ENCODE results near the gene ATP2A2. TPM values are rescaled to one million over a fixed set of nuclear protein-coding genes. Genes with fewer than 3 reads are reported as not detected.
A peak's percentile ranks its signal among the peaks of the same experiment; 100 is the strongest.

The ATP2A2 gene
- total and polyA plus RNA-seq, 2 of the 8 experiments (the other 6 are each of a cell fraction or from before 2014, with no cell fraction given): 86.1 to 271 TPM

DNA sequence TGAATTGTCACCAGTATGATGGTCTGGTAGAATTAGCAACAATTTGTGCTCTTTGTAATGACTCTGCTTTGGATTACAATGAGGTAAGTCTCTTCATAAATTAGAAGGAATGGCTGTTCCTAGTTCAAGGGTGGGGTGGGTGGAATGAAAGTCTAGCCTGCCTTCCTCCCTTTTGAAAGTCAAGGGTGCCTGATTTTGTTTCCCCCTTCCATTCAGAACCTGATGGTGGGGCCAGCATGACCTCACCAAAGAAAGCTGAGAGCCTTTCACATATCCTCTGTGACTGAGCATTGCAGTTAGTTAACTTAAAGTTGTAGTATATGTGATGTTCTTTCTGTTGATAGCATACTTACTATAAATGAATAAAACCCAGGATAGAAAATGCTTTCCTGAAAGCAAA lies 52.2 kb downstream of the ATP2A2 start:
- FAIRE-seq (no peak), DNase-seq (ENCODE audit: low read depth in 1 of 2, low spot score in 2 of 2) (peak in 1 of 2 experiments; percentile 16)
- Histone ChIP-seq H2AK5ac (ENCODE audit: low read depth, low read length) (no peak overlapping the region), H3K27me3 (replicated peaks in 1 of 4; ENCODE audit: control insufficient read depth in 3 of 4, extremely low read depth in 1 of 4, insufficient read depth in 3 of 4, low read length in 3 of 4) (no peaks in the 10 kb centered on the region), H2BK5ac (ENCODE audit: low read depth, low read length) (no peak overlapping the region), H3K4ac (replicated peaks; ENCODE audit: insufficient read length, low read depth, low read length) (no peak overlapping the region), H3K56ac (replicated peaks; ENCODE audit: insufficient read length, low read depth, low read length) (no peak overlapping the region), H3K14ac (ENCODE audit: insufficient read length) (no peak overlapping the region), H2BK20ac (ENCODE audit: low read length) (no peak overlapping the region), H4K20me1 (replicated peaks in 1 of 2; ENCODE audit: control insufficient read depth in 1 of 2, insufficient read depth in 2 of 2, low read length in 2 of 2) (peaks cover 8 to 13% of the 10 kb centered on the region in 2 experiments), H3K9me3 (ENCODE audit: insufficient read depth in 2 of 2, low read depth in 1 of 2, low read length in 1 of 2) (no peaks in the 10 kb centered on the region), H3K4me3 (ENCODE audit: extremely low read depth in 1 of 4, insufficient read depth in 2 of 4, low read depth in 3 of 4, low read length in 4 of 4) (no peak overlapping the region), H2BK12ac (ENCODE audit: low read depth, low read length) (no peak overlapping the region), H2BK15ac (ENCODE audit: low read length) (no peak overlapping the region), H2BK120ac (replicated peaks; ENCODE audit: low read depth, low read length) (no peak overlapping the region), H3K23me2 (ENCODE audit: low read depth, low read length) (no peaks in the 10 kb centered on the region), H3K23ac (ENCODE audit: insufficient read length) (no peak overlapping the region), H3K4me2 (ENCODE audit: insufficient read depth in 1 of 2, low read depth in 2 of 2, low read length in 2 of 2) (no peak overlapping the region), H3K36me3 (ENCODE audit: control insufficient read depth in 2 of 4, insufficient read depth in 4 of 4, low read length in 3 of 4) (peaks cover 41 to 88% (median 72%) of the 10 kb centered on the region in 4 experiments), H3K18ac (ENCODE audit: extremely low read depth, low read length) (no peak overlapping the region), H3K9ac (replicated peaks in 1 of 4; ENCODE audit: extremely low read depth in 1 of 4, low read depth in 3 of 4, low read length in 3 of 4) (no peak overlapping the region), H4K5ac (ENCODE audit: insufficient read length, low read depth, low read length) (no peak overlapping the region), H4K8ac (ENCODE audit: extremely low read depth, insufficient read depth, low read length) (no peak overlapping the region), H2AFZ (ENCODE audit: low read length) (no peak overlapping the region), H3K4me1 (replicated peaks in 1 of 4; ENCODE audit: control insufficient read depth in 3 of 4, insufficient read depth in 4 of 4, low read length in 3 of 4) (no peaks in the 10 kb centered on the region), H3K79me2 (ENCODE audit: control insufficient read depth in 1 of 2, insufficient read depth in 2 of 2, low read length in 2 of 2) (peaks cover 0 to 22% of the 10 kb centered on the region in 2 experiments; a peak in 2 of 4 replicates), H3K27ac (ENCODE audit: low read depth, low read length) (no peak overlapping the region), H3K79me1 (ENCODE audit: low read depth, low read length) (0 out of 2 replicates have a peak, but pooled peaks cover under 1% of the 10 kb centered on the region), H4K91ac (replicated peaks; ENCODE audit: insufficient read length, low read length) (no peak overlapping the region)
- POLR2A ChIA-PET (ENCODE audit: partially characterized antibody): no interaction called here
- CTCF ChIA-PET (ENCODE audit: partially characterized antibody): no interaction called here
- TF ChIP-seq, protein P1, sequence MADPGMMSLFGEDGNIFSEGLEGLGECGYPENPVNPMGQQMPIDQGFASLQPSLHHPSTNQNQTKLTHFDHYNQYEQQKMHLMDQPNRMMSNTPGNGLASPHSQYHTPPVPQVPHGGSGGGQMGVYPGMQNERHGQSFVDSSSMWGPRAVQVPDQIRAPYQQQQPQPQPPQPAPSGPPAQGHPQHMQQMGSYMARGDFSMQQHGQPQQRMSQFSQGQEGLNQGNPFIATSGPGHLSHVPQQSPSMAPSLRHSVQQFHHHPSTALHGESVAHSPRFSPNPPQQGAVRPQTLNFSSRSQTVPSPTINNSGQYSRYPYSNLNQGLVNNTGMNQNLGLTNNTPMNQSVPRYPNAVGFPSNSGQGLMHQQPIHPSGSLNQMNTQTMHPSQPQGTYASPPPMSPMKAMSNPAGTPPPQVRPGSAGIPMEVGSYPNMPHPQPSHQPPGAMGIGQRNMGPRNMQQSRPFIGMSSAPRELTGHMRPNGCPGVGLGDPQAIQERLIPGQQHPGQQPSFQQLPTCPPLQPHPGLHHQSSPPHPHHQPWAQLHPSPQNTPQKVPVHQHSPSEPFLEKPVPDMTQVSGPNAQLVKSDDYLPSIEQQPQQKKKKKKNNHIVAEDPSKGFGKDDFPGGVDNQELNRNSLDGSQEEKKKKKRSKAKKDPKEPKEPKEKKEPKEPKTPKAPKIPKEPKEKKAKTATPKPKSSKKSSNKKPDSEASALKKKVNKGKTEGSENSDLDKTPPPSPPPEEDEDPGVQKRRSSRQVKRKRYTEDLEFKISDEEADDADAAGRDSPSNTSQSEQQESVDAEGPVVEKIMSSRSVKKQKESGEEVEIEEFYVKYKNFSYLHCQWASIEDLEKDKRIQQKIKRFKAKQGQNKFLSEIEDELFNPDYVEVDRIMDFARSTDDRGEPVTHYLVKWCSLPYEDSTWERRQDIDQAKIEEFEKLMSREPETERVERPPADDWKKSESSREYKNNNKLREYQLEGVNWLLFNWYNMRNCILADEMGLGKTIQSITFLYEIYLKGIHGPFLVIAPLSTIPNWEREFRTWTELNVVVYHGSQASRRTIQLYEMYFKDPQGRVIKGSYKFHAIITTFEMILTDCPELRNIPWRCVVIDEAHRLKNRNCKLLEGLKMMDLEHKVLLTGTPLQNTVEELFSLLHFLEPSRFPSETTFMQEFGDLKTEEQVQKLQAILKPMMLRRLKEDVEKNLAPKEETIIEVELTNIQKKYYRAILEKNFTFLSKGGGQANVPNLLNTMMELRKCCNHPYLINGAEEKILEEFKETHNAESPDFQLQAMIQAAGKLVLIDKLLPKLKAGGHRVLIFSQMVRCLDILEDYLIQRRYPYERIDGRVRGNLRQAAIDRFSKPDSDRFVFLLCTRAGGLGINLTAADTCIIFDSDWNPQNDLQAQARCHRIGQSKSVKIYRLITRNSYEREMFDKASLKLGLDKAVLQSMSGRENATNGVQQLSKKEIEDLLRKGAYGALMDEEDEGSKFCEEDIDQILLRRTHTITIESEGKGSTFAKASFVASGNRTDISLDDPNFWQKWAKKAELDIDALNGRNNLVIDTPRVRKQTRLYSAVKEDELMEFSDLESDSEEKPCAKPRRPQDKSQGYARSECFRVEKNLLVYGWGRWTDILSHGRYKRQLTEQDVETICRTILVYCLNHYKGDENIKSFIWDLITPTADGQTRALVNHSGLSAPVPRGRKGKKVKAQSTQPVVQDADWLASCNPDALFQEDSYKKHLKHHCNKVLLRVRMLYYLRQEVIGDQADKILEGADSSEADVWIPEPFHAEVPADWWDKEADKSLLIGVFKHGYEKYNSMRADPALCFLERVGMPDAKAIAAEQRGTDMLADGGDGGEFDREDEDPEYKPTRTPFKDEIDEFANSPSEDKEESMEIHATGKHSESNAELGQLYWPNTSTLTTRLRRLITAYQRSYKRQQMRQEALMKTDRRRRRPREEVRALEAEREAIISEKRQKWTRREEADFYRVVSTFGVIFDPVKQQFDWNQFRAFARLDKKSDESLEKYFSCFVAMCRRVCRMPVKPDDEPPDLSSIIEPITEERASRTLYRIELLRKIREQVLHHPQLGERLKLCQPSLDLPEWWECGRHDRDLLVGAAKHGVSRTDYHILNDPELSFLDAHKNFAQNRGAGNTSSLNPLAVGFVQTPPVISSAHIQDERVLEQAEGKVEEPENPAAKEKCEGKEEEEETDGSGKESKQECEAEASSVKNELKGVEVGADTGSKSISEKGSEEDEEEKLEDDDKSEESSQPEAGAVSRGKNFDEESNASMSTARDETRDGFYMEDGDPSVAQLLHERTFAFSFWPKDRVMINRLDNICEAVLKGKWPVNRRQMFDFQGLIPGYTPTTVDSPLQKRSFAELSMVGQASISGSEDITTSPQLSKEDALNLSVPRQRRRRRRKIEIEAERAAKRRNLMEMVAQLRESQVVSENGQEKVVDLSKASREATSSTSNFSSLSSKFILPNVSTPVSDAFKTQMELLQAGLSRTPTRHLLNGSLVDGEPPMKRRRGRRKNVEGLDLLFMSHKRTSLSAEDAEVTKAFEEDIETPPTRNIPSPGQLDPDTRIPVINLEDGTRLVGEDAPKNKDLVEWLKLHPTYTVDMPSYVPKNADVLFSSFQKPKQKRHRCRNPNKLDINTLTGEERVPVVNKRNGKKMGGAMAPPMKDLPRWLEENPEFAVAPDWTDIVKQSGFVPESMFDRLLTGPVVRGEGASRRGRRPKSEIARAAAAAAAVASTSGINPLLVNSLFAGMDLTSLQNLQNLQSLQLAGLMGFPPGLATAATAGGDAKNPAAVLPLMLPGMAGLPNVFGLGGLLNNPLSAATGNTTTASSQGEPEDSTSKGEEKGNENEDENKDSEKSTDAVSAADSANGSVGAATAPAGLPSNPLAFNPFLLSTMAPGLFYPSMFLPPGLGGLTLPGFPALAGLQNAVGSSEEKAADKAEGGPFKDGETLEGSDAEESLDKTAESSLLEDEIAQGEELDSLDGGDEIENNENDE (IDR thresholded peaks at IDR 0.05; ENCODE audit: insufficient replicate concordance, low read length): no peak
